GM18519 (cell line): ENCODE measurements around the gene AKT2.
"Not testable (repeated sequence)": the region's sequence is repeated elsewhere in the genome, so short reads cannot be mapped to it uniquely, and the experiment has no call there.

ENCODE experiments used
- ATAC-seq: cut with Tn5 transposase; IDR thresholded peaks from one replicate; pipeline ENCODE4 v1.9.1; 2021; ENCODE audit warnings: mild to moderate bottlenecking, moderate library complexity; ENCODE audit not compliant: unreplicated experiment, low FRiP score

The AKT2 gene

DNA sequence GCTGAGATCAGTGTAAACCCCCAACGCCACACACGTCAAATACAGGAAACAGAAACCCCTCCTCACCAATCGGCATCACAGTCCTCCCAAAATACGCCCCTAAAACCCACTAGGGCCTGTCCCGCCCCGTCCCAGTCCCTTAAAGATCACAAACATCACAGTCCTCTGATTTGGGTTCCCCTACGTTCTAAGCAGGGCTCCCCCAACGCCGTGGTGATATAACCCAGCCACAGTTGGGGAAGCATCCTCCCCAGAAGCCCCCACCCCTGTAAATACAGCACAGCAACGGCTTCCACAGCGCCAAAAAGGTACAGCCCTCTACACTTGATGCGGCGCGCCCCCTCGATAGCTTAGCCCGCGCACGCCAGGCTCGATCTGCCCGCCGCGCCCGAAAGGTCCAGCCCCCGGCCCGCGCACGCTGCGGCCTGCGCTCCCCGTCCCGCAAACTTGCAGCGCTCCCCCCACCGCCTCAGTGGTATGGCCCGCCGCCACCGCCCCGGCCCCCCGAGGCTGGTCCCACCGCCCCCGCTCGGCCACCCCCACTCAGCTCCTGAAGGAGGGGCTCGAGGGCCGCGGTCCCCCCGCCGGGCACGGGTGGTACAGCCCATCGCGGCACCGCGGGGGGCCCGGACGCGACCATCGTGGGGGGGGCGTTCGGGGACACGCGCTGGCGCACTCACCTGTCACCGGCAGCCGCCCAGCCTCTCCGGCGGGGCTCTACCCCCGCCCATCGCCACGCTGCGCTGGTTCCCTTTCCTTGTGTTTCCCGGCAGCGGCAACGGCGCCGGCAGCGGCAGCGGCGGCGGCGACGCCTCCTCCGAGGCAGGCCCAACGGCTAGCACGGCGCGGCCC is at the start of gene AKT2:
Gene AKT2, minus strand, starts transcription at position 845 of the 852 bp plus-strand sequence. CDS start 20,078 bp downstream, outside the sequence.
- ATAC-seq: peak; percentile 19

DNA sequence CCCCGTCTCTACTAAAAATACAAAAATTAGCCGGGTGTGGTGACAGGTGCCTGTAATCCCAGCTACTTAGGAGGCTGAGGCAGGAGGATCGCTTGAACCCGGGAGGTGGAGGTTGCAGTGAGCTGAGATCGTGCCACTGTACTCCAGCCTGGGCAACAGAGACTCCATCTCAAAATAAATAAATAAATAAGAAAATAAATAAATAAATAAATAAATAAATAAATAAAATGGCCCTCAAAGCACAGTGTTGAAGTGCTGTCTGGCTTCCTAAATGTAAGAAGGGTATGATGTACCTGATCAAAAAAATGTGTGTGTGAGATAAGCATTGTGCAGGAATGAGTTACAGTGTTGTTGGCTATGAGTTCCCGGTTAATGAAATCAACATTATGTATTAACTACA is 47.9 kb upstream of the AKT2 start:
- not testable (repeated sequence) for ATAC-seq

DNA sequence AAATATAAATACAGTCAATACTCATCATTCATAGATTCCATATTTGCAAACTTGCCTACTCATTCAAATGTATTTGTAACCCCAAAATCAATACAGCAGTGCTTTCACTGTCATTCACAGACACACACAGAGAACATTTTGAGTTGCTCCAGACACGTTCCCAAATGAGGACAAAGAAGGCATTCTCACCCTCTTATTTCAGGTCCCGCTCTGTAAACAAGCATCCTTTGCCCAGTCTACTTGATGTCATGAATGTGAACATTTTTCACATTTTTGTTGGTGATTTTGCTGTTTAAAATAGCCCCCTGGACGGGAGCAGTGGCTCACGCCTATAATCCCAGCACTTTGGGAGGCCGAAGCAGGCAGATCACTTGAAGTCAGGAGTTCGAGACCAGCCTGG is 47.5 kb upstream of the AKT2 start:
- no peak for ATAC-seq

DNA sequence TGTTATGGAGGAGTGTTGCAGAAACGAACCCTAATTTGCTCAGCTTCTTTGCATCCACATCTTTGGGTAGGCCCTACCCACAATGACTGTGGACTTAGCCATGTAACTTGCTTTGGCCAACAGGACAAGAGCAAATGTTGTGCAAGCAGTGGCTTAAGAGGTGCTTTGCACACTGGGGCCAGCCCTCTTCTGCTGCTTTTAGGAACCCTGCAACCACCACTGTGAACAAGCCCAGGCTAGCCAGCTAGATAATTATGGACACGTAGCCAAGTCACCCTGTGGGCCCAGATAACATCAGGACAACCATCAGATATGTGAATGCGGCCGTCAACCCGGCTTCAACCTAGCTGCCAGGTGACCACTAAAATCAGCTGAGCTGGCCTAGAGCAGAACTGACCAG is 45.9 kb upstream of the AKT2 start:
- ATAC-seq: no peak

DNA sequence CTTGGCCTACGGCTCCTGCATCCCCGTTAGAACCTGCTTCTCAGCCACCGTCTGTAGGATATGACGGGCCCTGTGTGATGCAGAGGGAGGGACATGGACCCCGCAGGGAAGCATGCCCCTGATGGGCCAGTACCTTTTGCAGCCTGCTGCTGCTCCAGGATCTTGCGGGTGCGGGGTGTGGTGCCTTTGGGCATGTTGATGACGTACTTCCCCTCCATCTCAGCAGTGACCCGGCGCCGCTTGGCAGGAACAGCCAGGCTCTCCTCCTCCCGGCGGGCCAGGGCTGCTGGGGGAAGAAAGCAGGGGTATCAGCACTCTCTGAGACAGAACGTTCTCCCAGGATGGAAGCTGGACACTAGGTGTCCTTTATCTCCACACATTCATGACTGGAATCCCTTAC is 41.1 kb upstream of the AKT2 start:
- no peak for ATAC-seq

DNA sequence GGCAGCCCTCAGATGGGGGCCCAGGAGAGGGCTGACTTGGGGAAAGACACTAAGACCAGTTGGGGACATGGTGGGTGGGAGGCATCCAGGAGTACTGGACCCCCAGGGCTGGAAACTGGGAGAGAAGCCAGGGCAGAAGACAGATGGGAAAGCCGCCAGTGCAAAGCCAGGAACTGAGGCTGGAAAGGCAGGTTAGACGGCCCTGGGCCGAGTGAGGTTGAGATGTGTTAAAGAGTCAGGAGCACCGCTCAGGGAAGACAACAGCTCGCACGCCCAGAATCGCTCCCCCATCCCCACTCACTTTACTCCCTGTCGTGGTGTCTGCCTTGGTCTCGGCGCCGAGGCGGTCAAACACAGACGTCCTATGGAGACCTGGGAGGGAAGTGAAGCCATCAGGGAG is 38.6 kb upstream of the AKT2 start:
- no peak for ATAC-seq

DNA sequence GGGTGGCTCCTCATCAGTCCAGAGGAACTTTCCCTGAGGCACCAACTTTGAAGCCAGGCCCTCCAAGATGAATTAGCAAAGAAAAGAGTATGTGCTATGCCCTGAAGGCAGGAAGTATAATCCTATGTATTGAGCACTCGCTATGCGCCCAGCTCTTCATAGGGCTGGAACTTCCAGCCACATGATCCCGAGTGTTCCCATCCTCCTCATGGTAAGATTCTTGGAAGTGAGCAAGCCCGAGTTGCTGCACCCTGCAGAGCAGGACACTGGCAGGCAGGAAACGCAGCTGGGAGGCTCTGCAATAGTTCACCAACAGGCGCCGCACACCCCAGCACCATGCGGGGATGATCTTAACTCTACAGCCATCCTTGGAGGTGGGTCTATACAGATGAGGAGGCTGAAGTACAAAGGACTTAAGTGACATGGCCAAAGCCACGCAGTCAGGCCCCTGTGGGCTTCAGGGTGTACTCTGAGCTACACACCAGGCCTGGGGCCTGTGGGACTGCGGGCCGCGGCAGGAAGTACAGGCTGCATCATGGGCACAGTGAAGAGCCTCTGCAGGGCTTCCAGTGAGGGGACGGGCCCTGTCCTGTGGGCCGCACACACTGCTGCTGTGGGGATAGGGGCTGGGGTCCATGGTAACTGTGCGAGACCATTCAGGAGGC is 37.9 kb upstream of the AKT2 start:
- ATAC-seq: no peak

DNA sequence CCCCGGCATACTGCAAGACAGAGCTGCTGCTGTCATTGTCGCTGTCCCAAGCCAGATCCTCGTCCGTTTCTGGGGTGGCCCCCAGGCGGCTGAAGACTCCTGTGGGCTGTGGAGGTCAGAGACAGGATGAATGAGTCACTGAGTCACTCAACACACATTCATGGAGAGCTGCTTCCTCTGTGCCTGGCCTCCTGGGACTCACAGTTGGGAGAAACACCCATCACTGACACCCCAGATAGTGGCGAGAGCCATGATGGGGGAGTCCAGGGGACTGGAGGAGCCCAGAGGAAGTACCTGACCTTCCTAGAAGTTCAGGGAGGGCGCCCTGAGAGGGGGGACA is 37.1 kb upstream of the AKT2 start:
- ATAC-seq: no peak

DNA sequence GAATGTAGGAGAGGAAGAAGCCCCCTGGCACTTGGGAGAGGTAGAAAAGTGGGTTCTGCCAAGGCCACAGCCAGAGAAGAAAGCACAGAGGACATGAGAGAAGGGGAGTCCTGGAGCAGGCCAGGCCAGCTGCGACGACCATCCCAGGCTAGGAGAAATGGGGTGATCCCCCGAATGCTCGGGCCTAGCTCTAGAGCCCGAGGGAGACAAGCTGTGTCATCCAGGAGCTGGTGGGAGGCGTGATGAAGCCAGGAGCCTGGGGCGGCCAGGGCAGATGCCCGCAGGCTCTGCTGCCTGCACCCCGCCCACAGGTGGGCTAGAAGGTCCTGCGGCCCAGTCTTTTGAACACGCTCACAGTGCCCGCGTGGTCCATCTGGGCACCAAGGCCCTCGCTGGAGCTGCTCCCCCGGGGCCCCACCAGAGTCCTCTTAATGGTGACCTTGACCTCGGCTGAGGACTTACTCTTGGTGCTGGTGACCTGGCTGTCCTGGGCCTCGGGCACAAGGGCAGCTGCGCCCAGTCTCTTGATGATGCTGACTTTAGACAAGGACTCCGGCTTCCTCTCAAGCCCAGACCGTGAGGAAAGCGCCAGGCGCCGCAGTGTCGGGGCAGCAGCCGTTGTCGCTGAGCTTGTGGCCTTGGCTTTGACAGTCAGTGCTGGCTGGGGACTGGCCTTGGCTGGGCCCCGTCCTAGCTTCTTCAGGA is 36.6 kb upstream of the AKT2 start:
- ATAC-seq: no peak

DNA sequence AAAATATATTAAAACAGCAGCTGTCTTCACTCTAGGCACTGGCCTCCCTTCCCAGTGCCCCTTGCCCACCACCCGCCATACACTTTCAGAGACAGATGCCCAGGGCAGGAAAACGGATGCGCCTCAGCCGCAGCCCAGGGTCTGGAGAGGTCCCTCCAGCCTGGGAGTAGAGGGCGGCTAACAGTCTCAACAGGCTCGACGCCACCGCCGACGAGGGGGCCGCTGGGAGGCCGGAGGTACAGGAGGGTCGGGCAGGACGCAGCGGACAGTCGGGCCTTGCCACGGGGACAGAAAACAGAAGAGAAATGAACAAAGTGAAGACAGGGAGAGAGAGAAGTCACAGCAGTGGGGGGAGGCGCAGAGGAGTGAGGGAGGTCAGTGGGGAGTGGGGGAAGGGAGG is 35.9 kb upstream of the AKT2 start:
- ATAC-seq: no peak

DNA sequence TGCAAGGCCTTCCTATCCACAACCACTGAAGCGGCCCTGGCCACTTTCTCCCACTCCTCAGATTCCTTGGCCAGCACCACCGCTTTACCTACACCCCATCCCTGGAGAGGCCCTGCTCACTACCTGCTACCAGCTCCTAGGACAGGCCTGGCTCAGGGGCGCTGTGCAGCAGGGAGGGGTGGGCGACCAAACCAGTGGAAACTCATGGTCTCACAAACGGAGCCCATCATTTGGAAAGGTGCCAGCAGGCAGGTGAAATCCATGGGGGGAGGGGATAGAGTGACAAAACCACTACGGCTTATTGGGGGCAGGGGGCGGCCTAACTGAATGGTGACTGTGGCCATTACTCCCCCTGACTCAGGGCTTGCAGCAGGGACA is 35.4 kb upstream of the AKT2 start:
- no peak for ATAC-seq

DNA sequence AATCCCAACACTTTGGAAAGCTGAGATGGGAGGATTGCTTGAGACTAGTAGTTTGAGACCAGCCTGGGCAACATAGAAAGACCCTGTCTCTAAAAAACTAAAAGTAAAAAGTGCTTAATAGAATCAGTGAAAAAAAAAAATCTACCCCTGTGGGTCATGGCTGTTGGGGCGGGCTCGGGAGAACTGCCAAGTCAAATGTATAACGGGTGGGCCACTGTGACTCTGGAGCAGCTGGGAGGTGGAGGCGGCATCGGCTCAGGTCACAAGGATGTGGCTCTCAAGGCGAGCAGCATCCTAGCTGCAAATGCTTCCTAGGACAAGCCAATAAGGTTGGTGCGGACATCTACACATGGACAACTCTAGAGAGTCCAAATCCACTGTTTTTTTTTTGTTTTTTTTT is 32.2 kb upstream of the AKT2 start:
- no peak for ATAC-seq

DNA sequence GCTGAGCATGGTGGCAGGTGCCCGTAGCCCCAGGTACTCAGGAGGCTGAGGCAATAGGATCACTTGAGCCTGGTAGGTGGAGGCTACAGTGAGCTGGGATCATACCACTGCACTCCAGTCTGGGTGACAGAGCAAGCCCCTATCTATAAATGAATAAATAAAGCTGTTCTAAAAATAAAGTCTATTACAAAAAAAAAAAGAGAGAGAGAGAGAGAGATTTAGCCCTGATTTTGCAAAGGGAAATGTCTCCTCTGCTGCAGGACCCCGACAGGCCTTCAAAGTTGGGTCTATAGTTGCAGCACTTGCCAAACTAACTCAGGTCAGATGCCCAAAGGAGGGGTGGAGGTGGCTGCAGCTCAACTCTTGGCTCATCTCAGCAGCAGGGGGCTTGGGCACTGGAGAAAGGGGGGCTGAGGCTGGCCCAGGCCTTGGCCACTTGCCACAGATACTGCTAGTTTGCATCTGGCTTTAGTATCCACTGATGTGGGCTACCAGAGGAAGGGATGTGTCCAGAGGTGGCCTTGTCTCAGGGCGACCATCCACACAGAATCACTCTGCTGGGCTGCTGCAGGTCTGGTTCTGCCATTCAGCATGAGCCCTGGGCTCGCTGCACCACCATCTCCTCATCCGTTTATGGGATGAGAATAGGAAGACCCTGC is 30.8 kb upstream of the AKT2 start:
- no peak for ATAC-seq

DNA sequence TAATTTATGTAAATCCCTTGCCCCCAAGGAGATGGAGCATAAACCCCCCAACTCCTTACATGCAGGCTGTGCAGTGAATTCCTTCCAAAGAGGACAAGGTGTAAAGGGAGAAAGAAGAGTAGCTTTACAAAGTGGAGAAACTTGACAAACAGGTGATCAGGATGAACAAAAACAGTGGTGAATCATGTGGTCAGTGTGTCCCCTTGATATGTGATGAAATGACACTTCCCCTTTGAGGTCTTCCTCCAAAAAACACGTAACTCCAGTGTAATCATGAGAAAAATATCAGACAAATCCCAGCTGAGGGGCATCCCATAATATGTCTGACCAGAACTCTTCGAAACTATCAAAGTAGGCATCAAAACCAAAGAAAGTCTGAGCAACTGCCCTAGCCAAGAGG is 29.5 kb upstream of the AKT2 start:
- no peak for ATAC-seq

DNA sequence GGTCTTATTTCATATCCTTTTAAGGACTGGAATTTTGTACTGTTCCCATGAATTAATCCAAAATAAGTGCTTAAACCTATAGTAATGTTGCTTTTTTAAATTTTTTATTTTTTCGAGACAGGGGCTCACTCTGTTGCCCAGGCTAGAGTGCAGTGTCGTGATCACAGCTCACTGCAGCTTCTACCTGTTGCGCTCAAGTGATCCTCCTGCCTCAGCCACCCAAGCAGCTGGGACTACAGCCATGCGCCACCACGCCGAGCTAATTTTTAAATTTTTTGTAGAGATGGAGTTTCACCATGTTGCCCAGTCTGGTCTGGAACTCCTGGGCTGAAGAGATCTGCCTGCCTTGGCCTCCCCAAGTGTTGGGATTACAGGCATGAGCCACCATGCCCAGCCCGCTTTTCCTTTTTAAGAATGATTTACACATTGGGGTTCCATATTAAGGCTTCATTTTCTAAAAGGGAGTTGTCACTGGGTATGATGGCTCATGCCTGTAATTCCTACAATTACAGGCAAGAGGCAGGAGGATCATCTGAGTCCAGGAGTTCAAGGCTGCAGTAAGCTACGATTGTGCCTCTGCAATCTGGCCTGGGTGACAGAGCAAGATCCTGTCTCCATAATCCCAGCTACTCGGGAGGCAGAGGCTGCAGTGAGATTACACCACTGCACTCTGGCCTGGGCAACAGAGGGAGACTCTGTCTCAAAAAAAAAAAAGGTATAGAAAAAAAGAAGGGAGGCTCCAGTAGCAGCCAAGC is 28.3 kb upstream of the AKT2 start:
- ATAC-seq: no peak

DNA sequence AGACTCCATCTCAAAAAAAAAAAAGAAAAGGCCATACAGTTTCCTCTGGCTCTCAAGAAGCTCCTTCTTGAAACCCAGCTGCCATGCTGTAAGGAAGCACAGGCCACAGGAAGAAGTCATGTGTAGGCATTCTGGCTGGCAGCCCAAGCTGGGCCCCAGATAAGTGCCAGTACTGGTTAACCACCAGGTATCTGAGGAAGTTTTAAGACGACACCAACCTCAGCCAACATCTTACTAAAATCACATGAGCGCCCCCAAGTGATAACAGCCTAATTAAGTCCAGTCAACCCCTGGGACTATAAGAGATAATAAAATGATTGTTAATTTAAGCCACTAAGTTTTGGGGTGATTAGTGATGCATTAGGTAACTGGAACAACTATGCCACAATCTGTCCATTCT is 27.4 kb upstream of the AKT2 start:
- ATAC-seq: no peak

DNA sequence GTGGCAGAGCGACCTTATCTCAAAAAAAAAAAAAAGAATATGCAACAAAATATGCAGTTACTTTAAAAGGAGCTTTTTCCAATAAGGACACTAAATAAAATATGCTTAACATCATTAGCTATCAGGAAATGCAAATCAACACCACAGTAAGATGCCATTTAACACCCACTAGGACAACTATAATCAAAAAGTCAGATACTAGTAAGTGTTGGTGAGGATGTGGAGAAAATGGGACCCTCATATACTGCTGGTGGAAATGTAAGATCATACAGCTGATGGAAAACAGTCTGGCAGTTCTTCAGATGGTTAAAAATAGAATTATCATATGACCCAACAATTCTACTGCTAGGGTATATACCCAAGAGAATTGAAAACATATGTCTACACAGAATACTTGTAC is 24.5 kb upstream of the AKT2 start:
- ATAC-seq: no peak

DNA sequence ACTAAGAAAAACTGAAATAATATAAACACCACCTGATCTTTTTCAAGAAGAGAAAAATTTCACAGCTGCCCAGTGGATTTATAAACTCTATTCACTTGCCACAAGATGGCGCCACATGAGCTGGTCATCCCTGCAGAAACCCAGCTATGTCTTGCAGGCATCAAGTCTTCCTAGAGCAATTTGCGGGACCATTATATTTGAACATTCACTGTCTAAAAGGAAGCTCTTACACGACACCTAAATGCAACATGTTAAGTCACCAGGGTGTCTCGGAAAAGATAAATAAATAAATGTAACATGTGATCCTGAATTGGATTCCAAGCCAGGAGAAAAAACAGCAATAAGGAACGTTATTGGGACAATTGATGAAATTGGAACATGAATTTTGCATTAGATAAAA is 20.3 kb upstream of the AKT2 start:
- ATAC-seq: no peak

DNA sequence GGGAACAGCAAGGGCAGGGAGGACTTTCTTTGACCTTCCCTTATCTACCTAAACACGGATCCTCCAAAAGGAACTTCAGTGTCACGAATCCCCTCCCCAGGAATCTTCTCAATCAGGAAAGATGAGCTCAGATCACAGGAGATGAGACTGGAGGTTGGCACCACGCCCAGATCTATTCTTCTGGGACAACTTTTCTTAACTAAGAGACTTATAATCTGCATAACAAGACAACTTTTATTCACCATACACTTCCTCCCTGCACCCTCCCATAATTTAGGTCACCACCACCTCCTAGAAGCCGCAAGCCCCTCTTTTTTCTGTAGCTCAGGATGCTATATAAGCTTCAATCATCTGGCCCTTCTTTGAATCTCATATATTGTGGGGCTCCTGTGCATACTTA is 19.2 kb upstream of the AKT2 start:
- no peak for ATAC-seq

DNA sequence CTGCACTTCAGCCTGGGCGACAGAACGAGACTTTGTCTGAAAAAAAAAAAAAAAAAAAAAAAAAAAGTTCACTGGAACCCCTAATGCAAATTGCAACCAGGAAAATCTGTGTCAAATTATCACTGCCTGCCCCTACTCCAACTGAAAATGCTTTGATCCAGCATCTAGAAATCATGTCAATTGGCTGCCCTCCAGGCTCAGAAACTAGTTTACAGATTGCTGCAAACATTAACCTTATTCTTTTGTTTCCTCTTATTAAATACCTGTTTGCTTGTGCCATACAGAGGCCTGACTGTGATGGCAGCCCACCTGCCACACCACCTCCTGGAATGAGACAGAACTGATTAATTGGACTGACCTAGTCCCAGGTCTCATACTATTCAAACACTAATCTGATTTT is 18.6 kb upstream of the AKT2 start:
- ATAC-seq: no peak
